NT2/D1 (cell line): Measurements from ENCODE around the gene VWC2L.

Experiments
- DNase-seq: peaks from one replicate; pipeline ENCODE4 v3.0.0-alpha.2; 2011; ENCODE audit warnings: low read depth, low spot score
- H3K27me3 ChIP-seq: 2 replicates; pipeline ENCODE4 v1.6.0; 2011; ENCODE audit warnings: mild to moderate bottlenecking; ENCODE audit not compliant: insufficient read length, insufficient read depth
- H3K36me3 ChIP-seq: 2 replicates; pipeline ENCODE4 v1.6.1; 2011; ENCODE audit warnings: mild to moderate bottlenecking, low read length, mixed read lengths; ENCODE audit not compliant: insufficient read depth, insufficient read length
- H3K4me1 ChIP-seq: 2 replicates; pipeline ENCODE4 v1.5.1; 2011; ENCODE audit not compliant: insufficient read depth, insufficient read length
- H3K4me3 ChIP-seq: 2 replicates; pipeline ENCODE4 v1.5.1; 2011; ENCODE audit warnings: low read depth; ENCODE audit not compliant: insufficient read length
- H3K9ac ChIP-seq: 2 replicates; pipeline ENCODE4 v1.6.0; 2011; ENCODE audit warnings: low read depth; ENCODE audit not compliant: insufficient read length
- H3K9me3 ChIP-seq: 2 replicates; pipeline ENCODE4 v1.5.1; 2011; ENCODE audit warnings: mild to moderate bottlenecking, low read length; ENCODE audit not compliant: insufficient read depth
- SUZ12 ChIP-seq: IDR thresholded peaks from 2 replicates; pipeline ENCODE4 v1.6.1; 2011; ENCODE audit not compliant: insufficient read length, insufficient read depth; ENCODE audit errors: extremely low read depth
- YY1 ChIP-seq: IDR thresholded peaks from 2 replicates; pipeline ENCODE4 v1.6.1; 2011; ENCODE audit not compliant: insufficient read length, insufficient read depth
- ZNF274 ChIP-seq: IDR thresholded peaks from 2 replicates; pipeline ENCODE4 v1.6.1; 2011; ENCODE audit warnings: mild to moderate bottlenecking, low read depth, low read length

Gene VWC2L

GRCh38 chr2:214507032-214507431 lies 96.2 kb downstream of the VWC2L start:
- Histone ChIP-seq H3K4me1 (no peaks in the 10 kb centered on the region), H3K36me3 (no peaks in the 10 kb centered on the region), H3K9me3 (no peaks in the 10 kb centered on the region), H3K27me3 (no peaks in the 10 kb centered on the region), H3K9ac (no peak overlapping the region), H3K4me3 (no peak overlapping the region)
- DNase-seq: no peak
- TF ChIP-seq SUZ12 (no peak), ZNF274 (no peak), YY1 (no peak)

GRCh38 chr2:214514704-214515103 lies 103.8 kb downstream of the VWC2L start:
- H3K9me3 ChIP-seq: no peaks in the 10 kb centered on the region
- TF ChIP-seq SUZ12 (no peak), YY1 (no peak), ZNF274 (no peak)
- no peak for DNase-seq

GRCh38 chr2:214515111-214515510 lies 104.3 kb downstream of the VWC2L start:
- no peaks in the 10 kb centered on the region for H3K27me3 ChIP-seq
- H3K9ac ChIP-seq: no peak overlapping the region
- H3K4me3 ChIP-seq: no peak overlapping the region
- H3K36me3 ChIP-seq: no peaks in the 10 kb centered on the region
- no peaks in the 10 kb centered on the region for H3K9me3 ChIP-seq
- DNase-seq: no peak
- H3K4me1 ChIP-seq: no peaks in the 10 kb centered on the region
- no peak for TF ChIP-seq ZNF274
- TF ChIP-seq SUZ12: no peak
- TF ChIP-seq YY1: no peak

More at GRCh38 chr2:214514704-214515103, 103.8 kb downstream of the VWC2L start:
- Histone ChIP-seq H3K27me3 (no peaks in the 10 kb centered on the region), H3K4me1 (no peaks in the 10 kb centered on the region), H3K36me3 (no peaks in the 10 kb centered on the region), H3K4me3 (no peak overlapping the region), H3K9ac (no peak overlapping the region)

- H3K36me3 ChIP-seq: no peaks in the 10 kb centered on the region
- no peak overlapping the region for H3K4me3 ChIP-seq
- TF ChIP-seq ZNF274: no peak
- no peak for TF ChIP-seq SUZ12
- no peak for TF ChIP-seq YY1
- H3K27me3 ChIP-seq: no peaks in the 10 kb centered on the region
- no peaks in the 10 kb centered on the region for H3K9me3 ChIP-seq
- no peak for DNase-seq
- no peaks in the 10 kb centered on the region for H3K4me1 ChIP-seq
- H3K9ac ChIP-seq: no peak overlapping the region
Observed at GRCh38 chr2:214519258-214519818, 108.5 kb downstream of the VWC2L start.

GRCh38 chr2:214529021-214529420 lies 118.2 kb downstream of the VWC2L start:
- H3K4me3 ChIP-seq: no peak overlapping the region
- no peak overlapping the region for H3K9ac ChIP-seq
- H3K4me1 ChIP-seq: no peaks in the 10 kb centered on the region
- no peaks in the 10 kb centered on the region for H3K9me3 ChIP-seq
- H3K36me3 ChIP-seq: no peaks in the 10 kb centered on the region
- no peak for TF ChIP-seq SUZ12
- TF ChIP-seq ZNF274: no peak
- no peak for TF ChIP-seq YY1
- DNase-seq: no peak
- no peaks in the 10 kb centered on the region for H3K27me3 ChIP-seq

- Histone ChIP-seq H3K4me3 (no peak overlapping the region), H3K9ac (no peak overlapping the region), H3K9me3 (no peaks in the 10 kb centered on the region), H3K4me1 (no peaks in the 10 kb centered on the region), H3K27me3 (no peaks in the 10 kb centered on the region), H3K36me3 (no peaks in the 10 kb centered on the region)
- DNase-seq: no peak
- TF ChIP-seq ZNF274 (no peak), YY1 (no peak), SUZ12 (no peak)
Observed at GRCh38 chr2:214529514-214529913, 118.7 kb downstream of the VWC2L start.

- Histone ChIP-seq H3K9ac (no peak overlapping the region), H3K4me1 (no peaks in the 10 kb centered on the region), H3K9me3 (no peaks in the 10 kb centered on the region), H3K27me3 (no peaks in the 10 kb centered on the region), H3K36me3 (no peaks in the 10 kb centered on the region), H3K4me3 (no peak overlapping the region)
- no peak for DNase-seq
- TF ChIP-seq YY1 (no peak), ZNF274 (no peak), SUZ12 (no peak)
Observed at GRCh38 chr2:214533541-214533940, 122.7 kb downstream of the VWC2L start.

- TF ChIP-seq ZNF274 (no peak), YY1 (no peak), SUZ12 (no peak)
- no peaks in the 10 kb centered on the region for H3K9me3 ChIP-seq
- DNase-seq: no peak
- no peaks in the 10 kb centered on the region for H3K27me3 ChIP-seq
- no peak overlapping the region for H3K9ac ChIP-seq
- no peaks in the 10 kb centered on the region for H3K36me3 ChIP-seq
- no peaks in the 10 kb centered on the region for H3K4me1 ChIP-seq
- H3K4me3 ChIP-seq: no peak overlapping the region
Observed at GRCh38 chr2:214536625-214537024, 125.8 kb downstream of the VWC2L start.
